NCI-H1105 (cell line): Measurements from ENCODE around the gene CBX5.
"Not testable (repeated sequence)": the region's sequence is repeated elsewhere in the genome, so short reads cannot be mapped to it uniquely, and the experiment has no call there.

Experiments used
- DNase-seq: peaks from one replicate; lab custom pipeline; 2025; lab: John Stamatoyannopoulos, UW

The CBX5 gene

GRCh38 chr12:54265364-54265812 is 14.5 kb downstream of the CBX5 start:
- no peak for DNase-seq

- no peak for DNase-seq
These were observed 17.5 kb downstream of the CBX5 start for GRCh38 chr12:54262403-54262925.

- DNase-seq: no peak
These were observed 18.0 kb downstream of the CBX5 start for GRCh38 chr12:54261815-54262402.

- DNase-seq: peak; percentile 78
These were observed 20.5 kb downstream of the CBX5 start for GRCh38 chr12:54259194-54260011.

GRCh38 chr12:54258201-54258681 is 21.7 kb downstream of the CBX5 start:
- no peak for DNase-seq

- no peak for DNase-seq
These were observed 22.6 kb downstream of the CBX5 start for GRCh38 chr12:54257332-54257731.

- no peak for DNase-seq
These were observed 26.7 kb downstream of the CBX5 start for GRCh38 chr12:54253240-54253639.

- no peak for DNase-seq
These were observed 28.1 kb downstream of the CBX5 start for GRCh38 chr12:54251667-54252284.

GRCh38 chr12:54249489-54249888 is 30.4 kb downstream of the CBX5 start:
- DNase-seq: no peak

GRCh38 chr12:54246011-54246641 is 33.8 kb downstream of the CBX5 start:
- no peak for DNase-seq

- DNase-seq: no peak
These were observed 38.8 kb downstream of the CBX5 start for GRCh38 chr12:54240971-54241588.

- no peak for DNase-seq
These were observed 39.8 kb downstream of the CBX5 start for GRCh38 chr12:54240129-54240528.

- no peak for DNase-seq
These were observed 40.3 kb downstream of the CBX5 start for GRCh38 chr12:54239620-54240019.

- no peak for DNase-seq
These were observed 41.4 kb downstream of the CBX5 start for GRCh38 chr12:54238531-54238930.

- no peak for DNase-seq
These were observed 47.1 kb downstream of the CBX5 start for GRCh38 chr12:54232790-54233189.

- DNase-seq: not testable (repeated sequence)
These were observed 48.7 kb downstream of the CBX5 start for GRCh38 chr12:54231269-54231668.

- DNase-seq: no peak
These were observed 49.4 kb downstream of the CBX5 start for GRCh38 chr12:54230555-54230954.

GRCh38 chr12:54229624-54230212 is 50.2 kb downstream of the CBX5 start:
- DNase-seq: no peak

- DNase-seq: no peak
These were observed 51.5 kb downstream of the CBX5 start for GRCh38 chr12:54228471-54228870.

GRCh38 chr12:54227927-54228326 is 52.0 kb downstream of the CBX5 start:
- DNase-seq: not testable (repeated sequence)

GRCh38 chr12:54227376-54227775 is 52.5 kb downstream of the CBX5 start:
- no peak for DNase-seq
